Umbilical cord (tissue), 2 donors: Measurements from ENCODE around the gene TSPAN4. TPM values are rescaled to one million over a fixed set of nuclear protein-coding genes. Genes with fewer than 3 reads are reported as not detected.

Source experiments
- DNase-seq: peaks from one replicate; pipeline ENCODE4 v3.0.0-alpha.2; 2015; ENCODE audit warnings: low spot score
- total RNA-seq: library from RNA; depleted of rRNA; stranded (reverse); fragments of >200 nt; gene quantifications from one replicate; pipeline ENCODE4 v1.2.3, GENCODE V29; 2014; ENCODE audit warnings: low replicate concordance; ENCODE audit not compliant: insufficient read depth

The TSPAN4 gene
- total RNA-seq, 1 donor from 2014 or later = 43.8 TPM

GRCh38 chr11:863023-863909 is 20.6 kb downstream of the TSPAN4 start:
- peak; percentile 44 for DNase-seq

DNA sequence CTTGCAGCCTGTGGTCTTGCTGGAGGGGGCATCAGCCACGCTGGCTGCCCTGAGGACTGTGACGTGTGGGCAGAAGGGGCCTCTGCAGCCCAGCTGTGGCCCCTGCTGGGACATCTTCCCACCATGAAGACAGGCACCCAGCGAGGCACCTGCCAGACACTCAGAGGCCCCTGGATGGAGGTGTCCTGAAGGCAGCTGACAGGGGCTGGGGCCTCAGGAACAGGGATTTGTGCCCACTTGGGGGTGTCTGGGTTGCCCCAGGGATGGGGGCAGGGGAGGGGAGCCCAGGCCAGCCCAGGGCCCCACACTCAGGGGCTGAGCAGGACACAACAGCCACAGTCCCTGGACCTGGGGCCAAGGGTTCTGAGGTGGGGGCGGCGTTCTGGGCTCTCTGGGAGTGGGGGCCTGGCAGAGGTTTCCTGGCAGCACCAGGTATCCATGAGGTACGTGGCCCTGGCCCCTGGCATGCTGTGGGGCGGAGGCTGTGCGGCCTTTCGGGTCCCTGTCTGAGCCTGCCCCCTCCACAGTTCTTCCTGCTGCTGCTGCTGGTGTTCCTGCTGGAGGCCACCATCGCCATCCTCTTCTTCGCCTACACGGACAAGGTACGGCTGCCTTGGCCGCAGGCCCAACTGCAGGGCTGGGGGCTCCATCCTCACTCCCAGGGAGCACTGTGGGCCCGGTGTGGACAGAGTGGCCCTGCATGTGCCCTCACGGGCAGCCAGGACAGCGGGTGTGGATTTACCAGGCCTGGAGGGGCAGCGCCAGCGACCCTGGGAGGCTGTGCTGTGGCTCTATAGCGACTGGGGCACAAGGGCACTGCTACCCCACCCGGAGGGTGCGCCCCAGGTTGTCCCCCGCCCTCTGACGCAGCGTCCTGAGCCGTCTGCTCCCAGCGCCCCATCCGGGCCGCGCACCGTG is 21.5 kb downstream of the TSPAN4 start:
- no peak for DNase-seq

DNA sequence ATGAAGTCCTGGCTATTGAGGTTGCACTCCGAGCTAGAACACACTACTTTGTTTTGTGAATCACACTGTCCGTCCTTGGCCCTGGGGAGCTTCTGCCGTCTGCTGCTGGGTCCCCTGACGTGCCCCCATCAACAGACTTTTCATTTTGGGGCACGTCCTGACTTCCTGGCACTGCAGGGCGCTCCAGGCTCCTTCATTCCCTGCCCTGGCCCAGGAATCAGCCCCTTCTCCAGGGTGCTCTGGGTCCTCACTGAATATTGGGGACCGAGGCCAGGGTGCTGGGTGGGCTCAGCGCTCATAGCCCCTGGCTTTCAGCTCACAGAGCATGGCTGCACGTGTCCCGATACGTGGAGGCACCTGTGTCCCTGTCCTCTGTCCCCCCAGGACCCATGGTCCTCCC is 22.2 kb downstream of the TSPAN4 start:
- DNase-seq = no peak

DNA sequence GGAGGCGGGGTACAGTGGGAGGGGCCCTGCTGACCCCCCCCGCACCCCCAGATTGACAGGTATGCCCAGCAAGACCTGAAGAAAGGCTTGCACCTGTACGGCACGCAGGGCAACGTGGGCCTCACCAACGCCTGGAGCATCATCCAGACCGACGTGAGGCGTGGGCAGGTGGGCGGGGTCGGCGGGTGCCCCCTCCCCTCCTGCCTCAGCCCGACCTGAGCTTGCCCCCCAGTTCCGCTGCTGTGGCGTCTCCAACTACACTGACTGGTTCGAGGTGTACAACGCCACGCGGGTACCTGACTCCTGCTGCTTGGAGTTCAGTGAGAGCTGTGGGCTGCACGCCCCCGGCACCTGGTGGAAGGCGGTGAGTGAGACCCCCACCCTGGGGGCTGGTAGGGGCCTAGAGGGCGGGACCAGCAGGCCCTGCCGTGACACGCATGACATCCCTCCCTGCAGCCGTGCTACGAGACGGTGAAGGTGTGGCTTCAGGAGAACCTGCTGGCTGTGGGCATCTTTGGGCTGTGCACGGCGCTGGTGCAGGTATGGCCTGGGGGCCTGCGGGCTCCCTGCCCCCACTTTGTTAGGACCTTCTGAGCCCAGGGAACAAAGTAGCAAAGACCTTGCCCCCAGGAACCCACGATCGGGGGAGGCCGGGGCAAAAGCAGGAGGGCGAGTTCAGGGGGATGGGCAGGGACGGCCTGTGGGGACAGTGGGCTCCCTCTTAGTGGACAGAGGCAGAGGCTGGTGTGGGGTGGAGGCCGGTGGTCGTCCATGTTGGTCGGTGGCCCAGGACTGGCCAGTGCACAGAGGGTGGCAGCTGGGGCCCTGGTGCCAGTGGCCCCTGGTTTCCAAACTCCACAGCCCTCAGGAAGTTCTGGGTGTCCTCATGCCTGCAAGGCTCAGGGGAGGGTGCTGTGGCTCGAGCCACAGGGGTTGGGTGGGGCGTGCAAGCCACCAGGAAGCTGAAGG is 23.1 kb downstream of the TSPAN4 start:
- no peak for DNase-seq

DNA sequence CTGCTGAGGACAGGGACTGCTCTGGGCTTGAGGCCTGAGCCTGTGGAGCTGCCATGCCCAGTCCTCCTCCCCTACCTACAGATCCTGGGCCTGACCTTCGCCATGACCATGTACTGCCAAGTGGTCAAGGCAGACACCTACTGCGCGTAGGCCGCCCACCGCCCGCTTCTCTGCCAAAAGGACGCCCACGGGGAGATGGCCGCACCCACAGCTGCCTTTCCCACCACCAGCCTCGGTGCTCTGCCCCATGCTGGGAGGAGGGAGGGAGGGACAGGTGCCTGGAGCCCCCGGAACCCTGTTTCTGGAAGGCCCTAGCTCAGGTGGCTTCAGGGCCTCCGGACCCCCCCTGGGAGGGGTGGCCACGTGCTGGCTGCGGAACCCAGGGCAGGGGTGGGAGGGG is 23.8 kb downstream of the TSPAN4 start:
- DNase-seq = no peak

DNA sequence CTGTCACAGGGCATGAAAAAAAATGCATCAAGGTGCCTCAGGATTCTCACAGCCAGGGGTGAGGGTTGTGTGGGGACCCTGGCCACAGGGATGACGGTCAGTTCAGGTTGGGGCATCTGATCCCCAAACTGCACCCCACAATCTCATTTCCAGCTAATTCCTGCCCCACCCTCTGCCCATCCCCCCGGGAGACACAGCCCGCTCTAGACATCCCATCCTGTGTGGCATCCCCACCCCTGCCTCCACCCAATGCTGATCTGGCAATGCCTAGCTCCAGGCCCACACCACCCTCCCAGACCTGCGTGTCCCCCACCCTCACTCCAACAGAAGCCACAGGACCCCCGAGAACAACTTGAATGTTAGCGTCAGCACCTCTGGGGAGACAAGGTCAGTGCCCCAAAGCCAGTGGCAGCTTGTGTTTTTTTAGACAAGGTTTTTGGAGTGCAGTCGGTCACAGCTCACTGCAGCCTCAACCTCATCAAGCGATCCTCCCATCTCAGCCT is 25.3 kb downstream of the TSPAN4 start:
- no peak for DNase-seq

- DNase-seq = no peak
These were observed 25.7 kb downstream of the TSPAN4 start for GRCh38 chr11:868394-868793.

- DNase-seq = no peak
These were observed 26.1 kb downstream of the TSPAN4 start for GRCh38 chr11:868802-869201.

- DNase-seq = no peak
These were observed 26.9 kb downstream of the TSPAN4 start for GRCh38 chr11:869399-870126.

- DNase-seq = no peak
These were observed 27.4 kb downstream of the TSPAN4 start for GRCh38 chr11:870127-870413.

DNA sequence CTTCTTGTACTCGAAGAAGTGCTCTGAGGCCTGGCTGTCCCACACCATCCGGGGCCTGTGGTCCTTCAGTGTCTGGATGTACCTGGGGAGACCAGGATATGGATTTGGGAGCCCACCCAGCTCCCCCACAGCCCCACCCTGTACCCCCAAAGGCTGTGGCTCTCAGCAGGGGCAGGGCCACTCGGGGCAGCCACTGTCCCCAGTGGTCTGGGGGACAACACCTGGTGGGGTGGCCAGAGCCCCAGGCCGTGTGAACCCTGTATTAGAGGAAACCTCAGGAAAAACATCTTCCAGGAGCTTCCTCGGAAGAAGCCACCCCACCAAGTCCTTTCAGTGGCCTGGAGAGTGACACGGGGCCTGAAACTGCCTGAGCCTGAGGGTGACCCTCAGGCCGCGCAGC is 27.8 kb downstream of the TSPAN4 start:
- no peak for DNase-seq

DNA sequence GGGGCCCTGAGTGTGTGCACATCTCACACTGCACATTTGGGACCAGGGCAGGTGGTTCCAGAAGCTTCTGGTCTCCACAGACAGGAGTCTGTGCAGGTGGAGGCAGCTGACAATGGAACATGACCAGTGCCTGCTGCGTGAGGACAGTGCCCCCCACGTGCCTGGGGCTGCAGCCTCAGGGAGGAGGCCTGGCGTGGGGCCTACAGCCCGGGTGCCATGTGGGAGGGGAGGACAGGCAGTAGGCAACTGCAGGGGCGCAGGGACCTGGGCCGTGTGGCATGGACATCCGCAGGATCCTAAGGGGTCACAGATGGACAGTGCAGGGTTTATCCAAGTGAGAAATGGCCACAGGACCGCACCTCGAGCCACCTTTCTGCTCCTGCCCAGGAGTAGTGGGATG is 28.8 kb downstream of the TSPAN4 start:
- DNase-seq = no peak

- no peak for DNase-seq
These were observed 30.1 kb downstream of the TSPAN4 start for GRCh38 chr11:872799-873198.

GRCh38 chr11:873706-874105 is 31.1 kb downstream of the TSPAN4 start:
- no peak for DNase-seq

GRCh38 chr11:875203-875602 is 32.6 kb downstream of the TSPAN4 start:
- DNase-seq = no peak

DNA sequence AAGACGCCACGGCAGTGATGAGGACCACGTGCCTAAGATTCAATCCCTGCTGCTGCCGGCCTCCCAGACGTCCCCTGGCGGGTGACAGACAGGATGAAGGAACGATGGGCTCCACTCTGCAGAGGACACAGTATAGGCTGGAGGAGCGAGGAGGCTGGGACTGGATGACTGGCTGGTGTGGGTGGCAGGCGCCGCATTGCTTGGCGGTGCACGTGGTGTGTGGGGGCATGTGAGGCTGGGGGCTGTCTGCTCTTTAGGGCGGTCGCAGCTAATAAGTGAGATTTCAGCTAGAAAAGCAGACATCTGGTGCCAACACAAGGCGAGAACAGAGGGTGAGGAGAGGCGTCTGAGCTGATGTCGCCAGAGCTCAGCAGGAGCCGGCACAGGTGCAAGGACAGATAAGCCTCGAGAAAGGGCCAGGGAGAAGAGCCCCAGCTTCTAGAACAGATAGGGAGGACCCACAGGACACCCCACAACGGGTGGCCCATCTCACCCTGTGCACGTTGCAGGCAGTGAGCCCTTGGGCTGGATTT is 33.2 kb downstream of the TSPAN4 start:
- no peak for DNase-seq

DNA sequence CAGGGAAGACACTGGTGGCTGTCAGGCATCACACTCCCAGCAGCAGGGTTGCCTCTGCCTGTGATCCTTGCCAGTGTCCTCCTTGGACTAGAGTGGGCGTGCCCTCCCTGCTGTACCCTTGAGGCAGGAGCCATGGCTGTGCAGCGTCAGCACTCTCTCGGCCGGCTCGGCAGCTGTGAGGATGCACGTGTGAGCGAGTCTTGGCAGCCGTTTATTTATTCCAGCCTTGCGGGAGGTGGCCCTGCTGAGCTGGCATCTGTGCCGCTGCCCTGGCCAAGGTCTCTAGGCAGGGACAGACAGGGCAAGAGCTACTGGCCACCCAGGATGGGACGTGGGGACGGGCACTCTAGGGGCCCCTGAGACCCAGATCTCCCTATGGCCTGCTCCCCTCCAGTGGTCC is 33.9 kb downstream of the TSPAN4 start:
- DNase-seq = no peak

DNA sequence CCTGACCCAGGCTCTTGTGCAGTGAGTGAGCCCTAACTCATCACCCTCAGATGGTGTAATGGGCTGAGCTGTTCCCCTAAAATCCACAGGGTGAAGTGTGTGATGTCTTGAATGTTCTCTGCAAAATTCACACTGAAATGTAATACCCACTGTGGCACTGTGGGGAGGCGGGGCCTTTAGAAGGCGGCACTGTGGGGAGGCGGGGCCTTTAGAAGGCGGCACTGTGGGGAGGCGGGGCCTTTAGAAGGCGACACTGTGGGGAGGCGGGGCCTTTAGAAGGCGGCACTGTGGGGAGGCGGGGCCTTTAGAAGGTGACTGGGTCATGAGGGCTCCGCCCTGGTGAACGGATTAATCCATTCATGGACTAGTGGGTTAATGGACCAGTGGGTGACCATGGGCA is 34.9 kb downstream of the TSPAN4 start:
- DNase-seq = no peak

DNA sequence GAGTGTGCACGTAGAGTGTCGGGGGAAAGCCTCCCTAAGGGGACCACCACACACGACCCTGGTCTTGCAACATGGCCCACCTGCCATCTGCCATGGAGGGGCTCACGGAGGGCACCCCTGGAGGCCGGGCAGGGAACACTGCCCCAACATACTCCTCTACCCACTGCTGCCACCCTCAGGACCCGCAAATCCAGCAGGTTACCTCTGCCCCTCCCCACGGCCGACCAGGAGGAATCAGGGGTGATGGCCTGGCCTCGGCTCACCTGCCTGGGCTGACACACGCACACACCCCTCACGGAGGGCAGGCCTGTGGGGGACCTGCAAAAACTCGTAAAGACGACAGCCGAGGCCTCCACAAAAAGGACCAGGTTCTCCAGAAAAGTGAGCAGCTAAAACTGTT is 37.8 kb downstream of the TSPAN4 start:
- no peak for DNase-seq

DNA sequence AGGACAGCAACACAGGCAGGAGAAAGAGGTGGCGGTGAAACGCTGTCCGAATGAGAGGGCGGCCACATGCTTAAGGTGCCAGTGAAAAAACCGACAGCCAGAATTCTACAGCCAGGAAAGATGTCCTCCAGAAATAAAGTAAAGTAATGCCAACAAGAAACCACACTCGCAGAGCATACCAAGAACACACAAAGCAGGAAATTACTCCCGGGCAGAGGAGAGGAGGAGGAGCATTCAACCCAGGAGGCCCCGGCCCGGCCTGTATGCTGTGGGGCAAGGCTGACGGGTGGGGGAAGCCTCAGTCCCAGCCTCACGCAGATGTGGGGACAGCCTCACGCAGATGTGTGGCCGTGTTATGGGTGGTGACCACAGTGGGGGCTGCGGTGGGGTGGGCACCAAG is 39.9 kb downstream of the TSPAN4 start:
- DNase-seq = no peak

DNA sequence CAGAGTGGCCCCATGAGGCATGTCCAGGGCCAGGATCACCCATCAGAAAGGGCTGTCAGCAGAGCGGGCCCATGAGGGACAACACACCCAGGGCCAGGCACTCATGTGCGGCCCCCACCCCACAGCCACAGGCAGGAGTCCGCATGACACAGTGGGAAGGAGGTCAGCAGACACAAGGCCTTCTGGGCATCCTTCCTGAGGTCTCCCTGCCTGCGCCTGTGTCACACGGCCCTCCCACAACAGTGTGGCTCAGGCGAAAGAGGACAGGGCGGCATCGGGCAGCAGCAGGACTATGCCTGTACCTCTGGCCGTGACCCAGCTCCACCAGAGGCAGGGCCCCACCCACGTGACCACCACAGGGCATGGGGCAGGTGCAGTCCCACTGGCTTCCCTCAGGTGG is 40.9 kb downstream of the TSPAN4 start:
- no peak for DNase-seq
